Measurements from ENCODE around the gene RPL37A.
A peak's percentile ranks its signal among the peaks of the same experiment; 100 is the strongest.

The RPL37A gene

GRCh38 chr2:216485745-216486144 lies 12.9 kb upstream of the RPL37A start:
- no peak for DNase-seq (ENCODE audit: low read depth, low spot score)
- no peak overlapping the region for H3K4me3 ChIP-seq (ENCODE audit: low read length)

GRCh38 chr2:216486271-216486670 lies 12.4 kb upstream of the RPL37A start:
- no peak for DNase-seq (ENCODE audit: low read depth, low spot score)
- no peak overlapping the region for H3K4me3 ChIP-seq (ENCODE audit: low read length)

- no peak for DNase-seq (ENCODE audit: low read depth, low spot score)
Observed at GRCh38 chr2:216486708-216487107, 11.9 kb upstream of the RPL37A start.

GRCh38 chr2:216490061-216490460 lies 8.6 kb upstream of the RPL37A start:
- no peak for DNase-seq (ENCODE audit: low read depth, low spot score)
- H3K4me3 ChIP-seq (ENCODE audit: low read length), result no peak overlapping the region

More at GRCh38 chr2:216486708-216487107, 11.9 kb upstream of the RPL37A start:
- H3K4me3 ChIP-seq (ENCODE audit: low read length), result no peak overlapping the region

- no peak overlapping the region for H3K4me3 ChIP-seq (ENCODE audit: low read length)
- DNase-seq (ENCODE audit: low read depth, low spot score), result no peak
Observed at GRCh38 chr2:216491793-216492596, 6.6 kb upstream of the RPL37A start.

GRCh38 chr2:216492597-216493333 lies 5.9 kb upstream of the RPL37A start:
- no peak overlapping the region for H3K4me3 ChIP-seq (ENCODE audit: low read length)
- no peak for DNase-seq (ENCODE audit: low read depth, low spot score)

- no peak for DNase-seq (ENCODE audit: low read depth, low spot score)
- no peak overlapping the region for H3K4me3 ChIP-seq (ENCODE audit: low read length)
Observed at GRCh38 chr2:216493334-216493685, 5.3 kb upstream of the RPL37A start.

- DNase-seq (ENCODE audit: low read depth, low spot score), result no peak
- H3K4me3 ChIP-seq (ENCODE audit: low read length), result no peak overlapping the region
Observed at GRCh38 chr2:216495656-216496055, 3.0 kb upstream of the RPL37A start.

- H3K4me3 ChIP-seq (ENCODE audit: low read length), result peak overlapping the region; percentile 92
- no peak for DNase-seq (ENCODE audit: low read depth, low spot score)
Observed at GRCh38 chr2:216497382-216498069, 1.1 kb upstream of the RPL37A start.

GRCh38 chr2:216498070-216498378 lies 620 bp upstream of the RPL37A start:
- H3K4me3 ChIP-seq (ENCODE audit: low read length), result peak overlapping the region; percentile 92
- no peak for DNase-seq (ENCODE audit: low read depth, low spot score)

GRCh38 chr2:216499641-216500218 lies 1.1 kb downstream of the RPL37A start:
- no peak for DNase-seq (ENCODE audit: low read depth, low spot score)
- peak overlapping the region; percentile 92 for H3K4me3 ChIP-seq (ENCODE audit: low read length)

- no peak for DNase-seq (ENCODE audit: low read depth, low spot score)
- H3K4me3 ChIP-seq (ENCODE audit: low read length), result no peak overlapping the region; the same call in 1 of the 2 replicates
Observed at GRCh38 chr2:216500572-216500971, 1.9 kb downstream of the RPL37A start.

GRCh38 chr2:216501854-216502253 lies 3.2 kb downstream of the RPL37A start:
- H3K4me3 ChIP-seq (ENCODE audit: low read length), result no peak overlapping the region
- no peak for DNase-seq (ENCODE audit: low read depth, low spot score)

GRCh38 chr2:216502381-216503158 lies 3.9 kb downstream of the RPL37A start:
- no peak overlapping the region for H3K4me3 ChIP-seq (ENCODE audit: low read length)
- DNase-seq (ENCODE audit: low read depth, low spot score), result no peak

- no peak overlapping the region for H3K4me3 ChIP-seq (ENCODE audit: low read length)
- no peak for DNase-seq (ENCODE audit: low read depth, low spot score)
Observed at GRCh38 chr2:216503159-216503629, 4.5 kb downstream of the RPL37A start.

GRCh38 chr2:216503697-216504375 lies 5.2 kb downstream of the RPL37A start:
- no peak for DNase-seq (ENCODE audit: low read depth, low spot score)
- no peak overlapping the region for H3K4me3 ChIP-seq (ENCODE audit: low read length)

GRCh38 chr2:216504376-216504762 lies 5.7 kb downstream of the RPL37A start:
- no peak for DNase-seq (ENCODE audit: low read depth, low spot score)
- no peak overlapping the region for H3K4me3 ChIP-seq (ENCODE audit: low read length)
